GM12865 (cell line): ENCODE measurements around the gene RALGAPB.

Source experiments
- DNase-seq: peaks from one replicate; pipeline ENCODE4 v3.0.0; 2010; ENCODE audit warnings: low read depth
- H3K4me3 ChIP-seq: 2 replicates; pipeline ENCODE4 v1.5.1; 2011; ENCODE audit warnings: mild to moderate bottlenecking, low read depth, low read length, control low read depth
- TF ChIP-seq, protein P1 (sequence below): IDR thresholded peaks from 2 replicates; pipeline ENCODE4 v1.5.1; 2011; ENCODE audit warnings: low read length, control low read depth, low read depth, inconsistent platforms; ENCODE audit not compliant: insufficient read depth; ENCODE audit errors: missing control alignments

The RALGAPB gene

DNA sequence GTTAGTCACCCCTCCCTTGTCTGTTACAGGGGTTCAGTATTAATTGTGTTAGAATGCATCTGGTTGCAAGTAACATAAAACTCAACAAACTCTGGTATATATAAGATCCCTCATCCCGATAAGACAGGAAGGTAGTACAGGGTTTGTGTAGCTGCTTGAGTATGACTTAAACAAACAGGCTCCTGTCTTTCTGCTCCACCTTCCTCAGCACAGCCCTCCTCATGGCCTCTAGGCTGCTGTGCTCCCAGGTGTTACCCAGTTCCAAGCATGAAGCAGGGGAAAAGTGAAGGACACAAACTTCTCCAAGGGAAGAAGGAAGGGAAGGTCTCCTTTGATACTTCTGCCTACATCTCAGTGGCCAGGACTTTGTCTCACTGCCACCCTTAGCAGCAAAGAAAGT, 1.4 kb upstream of the RALGAPB start:
- no peak for DNase-seq
- TF ChIP-seq, protein P1, sequence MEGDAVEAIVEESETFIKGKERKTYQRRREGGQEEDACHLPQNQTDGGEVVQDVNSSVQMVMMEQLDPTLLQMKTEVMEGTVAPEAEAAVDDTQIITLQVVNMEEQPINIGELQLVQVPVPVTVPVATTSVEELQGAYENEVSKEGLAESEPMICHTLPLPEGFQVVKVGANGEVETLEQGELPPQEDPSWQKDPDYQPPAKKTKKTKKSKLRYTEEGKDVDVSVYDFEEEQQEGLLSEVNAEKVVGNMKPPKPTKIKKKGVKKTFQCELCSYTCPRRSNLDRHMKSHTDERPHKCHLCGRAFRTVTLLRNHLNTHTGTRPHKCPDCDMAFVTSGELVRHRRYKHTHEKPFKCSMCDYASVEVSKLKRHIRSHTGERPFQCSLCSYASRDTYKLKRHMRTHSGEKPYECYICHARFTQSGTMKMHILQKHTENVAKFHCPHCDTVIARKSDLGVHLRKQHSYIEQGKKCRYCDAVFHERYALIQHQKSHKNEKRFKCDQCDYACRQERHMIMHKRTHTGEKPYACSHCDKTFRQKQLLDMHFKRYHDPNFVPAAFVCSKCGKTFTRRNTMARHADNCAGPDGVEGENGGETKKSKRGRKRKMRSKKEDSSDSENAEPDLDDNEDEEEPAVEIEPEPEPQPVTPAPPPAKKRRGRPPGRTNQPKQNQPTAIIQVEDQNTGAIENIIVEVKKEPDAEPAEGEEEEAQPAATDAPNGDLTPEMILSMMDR, result no peak
- H3K4me3 ChIP-seq, result no peak overlapping the region

- TF ChIP-seq, protein P1, result no peak
- H3K4me3 ChIP-seq, result peak overlapping the region; percentile 86
- no peak for DNase-seq
Observed at GRCh38 chr20:38471987-38472512, 593 bp upstream of the RALGAPB start.

DNA sequence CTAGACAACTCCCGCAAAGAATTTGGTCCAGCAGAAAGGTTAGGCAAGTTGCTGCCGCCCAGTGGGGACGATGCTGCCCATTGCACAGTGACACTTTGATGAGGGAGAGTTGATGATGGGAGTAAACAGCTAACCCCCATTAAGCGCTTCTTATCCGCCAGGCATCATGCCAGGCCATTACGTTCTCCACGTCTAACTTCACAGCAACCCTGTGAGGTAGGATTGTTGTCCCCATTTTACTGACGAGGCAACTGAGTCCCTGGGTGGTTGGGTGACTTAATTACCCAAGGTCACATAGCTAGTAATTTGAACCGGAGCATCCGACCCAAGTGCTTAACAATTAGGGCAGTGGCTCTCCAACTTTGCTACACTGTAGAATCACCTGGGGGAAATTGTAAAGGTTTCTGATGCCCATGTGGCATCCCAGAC, 738 bp downstream of the RALGAPB start:
- peak overlapping the region; percentile 86 for H3K4me3 ChIP-seq
- DNase-seq, result peak; percentile 27
- TF ChIP-seq, protein P1, result no peak

DNA sequence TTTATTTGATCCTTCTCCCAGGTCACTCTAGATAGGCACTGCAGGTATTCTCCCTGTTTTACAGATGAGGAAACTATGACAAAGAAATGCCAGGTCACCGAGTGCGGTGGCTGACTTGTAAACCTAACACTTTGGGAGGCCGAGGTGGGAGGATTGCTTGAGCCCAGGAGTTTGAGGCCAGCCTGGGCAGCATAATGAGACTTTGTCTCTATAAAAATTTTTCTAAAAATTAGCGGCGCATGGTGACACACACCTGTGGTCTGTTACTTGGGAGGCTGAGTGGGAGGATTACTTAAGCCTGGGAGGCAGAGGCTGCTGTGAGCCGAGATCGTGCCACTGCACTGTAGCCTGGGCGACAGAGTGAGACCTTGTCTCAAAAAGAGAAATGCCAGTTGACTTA, 5.1 kb downstream of the RALGAPB start:
- no peak for DNase-seq
- TF ChIP-seq, protein P1, result no peak
- H3K4me3 ChIP-seq, result no peak overlapping the region

GRCh38 chr20:38479596-38479995, 7.0 kb downstream of the RALGAPB start:
- no peak for DNase-seq
- TF ChIP-seq, protein P1, result no peak
- H3K4me3 ChIP-seq, result no peak overlapping the region

DNA sequence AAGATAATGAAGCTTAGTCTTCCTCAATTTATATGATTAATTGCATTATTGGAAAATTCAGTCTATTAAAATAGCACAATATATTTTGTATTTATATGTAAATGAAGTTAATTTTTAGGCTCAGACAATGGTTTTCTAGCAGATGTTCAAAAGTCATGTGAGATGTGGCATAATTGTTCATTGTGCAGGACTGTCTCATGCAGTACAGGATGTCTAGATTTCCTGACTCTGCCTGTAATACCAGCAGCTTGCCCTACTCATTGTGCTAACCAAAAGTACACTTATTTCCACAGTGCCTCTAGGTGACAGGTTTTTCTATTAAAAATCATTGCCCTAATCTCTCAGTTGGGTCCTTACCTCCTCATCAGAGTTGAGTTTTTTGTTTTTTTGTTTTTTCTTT, 12.4 kb downstream of the RALGAPB start:
- TF ChIP-seq, protein P1, result no peak
- no peak for DNase-seq
- H3K4me3 ChIP-seq, result no peak overlapping the region

DNA sequence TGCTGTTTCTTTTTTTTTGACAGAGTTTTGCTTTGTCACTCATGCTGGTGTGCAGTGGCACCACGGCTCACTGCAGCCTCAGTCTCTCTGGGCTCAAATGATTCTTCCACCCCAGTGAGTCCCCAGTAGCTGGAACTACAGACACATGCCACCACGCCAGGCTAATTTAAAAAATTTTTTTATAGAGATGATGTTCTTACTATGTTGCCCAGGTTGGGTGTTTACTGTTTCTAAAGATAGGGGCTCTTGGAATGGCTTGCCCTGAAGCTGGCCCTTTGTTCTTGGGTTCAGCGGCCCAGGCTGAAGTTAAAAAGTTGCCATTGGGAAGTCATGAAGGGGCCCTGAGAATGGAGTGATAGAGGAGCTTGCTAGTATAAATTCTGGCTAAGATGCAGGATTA, 16.5 kb downstream of the RALGAPB start:
- DNase-seq, result no peak
- no peak overlapping the region for H3K4me3 ChIP-seq

More for the DNA sequence above, 16.5 kb downstream of the RALGAPB start:
- TF ChIP-seq, protein P1, result no peak
